Endodermal cell (in vitro differentiated cells): Measurements from ENCODE around the gene LEFTY1. TPM values are rescaled to one million over a fixed set of nuclear protein-coding genes. Genes with fewer than 3 reads are reported as not detected.
"Not testable (repeated sequence)": the region's sequence is repeated elsewhere in the genome, so short reads cannot be mapped to it uniquely, and the experiment has no call there.

Source experiments
- DNase-seq: peaks from one replicate; pipeline ENCODE4 v3.0.0-alpha.2; 2017
- H3K27ac ChIP-seq: 2 replicates; pipeline ENCODE4 v1.5.1; 2013; ENCODE audit warnings: mild to moderate bottlenecking, low read depth, low read length, moderate library complexity
- H3K27me3 ChIP-seq: 2 replicates; pipeline ENCODE4 v1.6.1; 2013; ENCODE audit warnings: mild to moderate bottlenecking, low read length, moderate library complexity; ENCODE audit not compliant: insufficient read depth, control insufficient read depth, poor library complexity, severe bottlenecking
- H3K36me3 ChIP-seq: 2 replicates; pipeline ENCODE4 v1.7.0; 2013; ENCODE audit warnings: mild to moderate bottlenecking, low read length, moderate library complexity; ENCODE audit not compliant: control insufficient read depth, insufficient read depth
- H3K4me1 ChIP-seq: one replicate; pipeline ENCODE4 v1.7.0; 2013; ENCODE audit warnings: low read length; ENCODE audit not compliant: control insufficient read depth, insufficient read depth
- H3K4me3 ChIP-seq: 2 replicates; pipeline ENCODE4 v1.5.1; 2013; ENCODE audit warnings: mild to moderate bottlenecking, low read length, moderate library complexity
- H3K9ac ChIP-seq: 2 replicates; pipeline ENCODE4 v1.6.1; 2013; ENCODE audit warnings: mild to moderate bottlenecking, low read length, moderate library complexity; ENCODE audit not compliant: poor library complexity, severe bottlenecking; ENCODE audit errors: extremely low read depth
- H3K9me3 ChIP-seq: 2 replicates; pipeline ENCODE4 v1.6.1; 2013; ENCODE audit warnings: mild to moderate bottlenecking, low read length, moderate library complexity; ENCODE audit not compliant: control insufficient read depth
- H3K27ac Mint-ChIP-seq: 2 replicates; pipeline ENCODE4 v1.8.0; 2020; ENCODE audit warnings: mixed read lengths
- H3K27me3 Mint-ChIP-seq: 2 replicates; pipeline ENCODE4 v1.8.0; 2021; ENCODE audit warnings: mild to moderate bottlenecking, mixed read lengths; ENCODE audit not compliant: insufficient read depth
- H3K36me3 Mint-ChIP-seq: 2 replicates; pipeline ENCODE4 v1.8.0; 2020; ENCODE audit warnings: low read depth, mixed read lengths
- H3K4me1 Mint-ChIP-seq: 2 replicates; pipeline ENCODE4 v1.8.0; 2020; ENCODE audit warnings: mixed read lengths
- H3K4me3 Mint-ChIP-seq: 2 replicates; pipeline ENCODE4 v1.8.0; 2020; ENCODE audit warnings: mild to moderate bottlenecking, moderate library complexity, mixed read lengths
- H3K9me3 Mint-ChIP-seq: 2 replicates; pipeline ENCODE4 v1.8.0; 2020; ENCODE audit warnings: mild to moderate bottlenecking, mixed read lengths
- WGBS, 2 experiments: methylation state at CpG; one replicate each; pipeline versions ENCODE4 v1.1.5 to v1.1.7; 2013; ENCODE audit warnings: missing lambda C conversion rate in 2 of 2, mixed read lengths in 1 of 2; ENCODE audit not compliant: insufficient coverage in 1 of 2, insufficient read length in 1 of 2; 5-methylcytosine and 5-hydroxymethylcytosine counted together
- total RNA-seq, 2 donors: library from RNA; stranded (reverse); fragmentation: NEBNext Ultra II Directional in 1 of 2; extraction: Animal tissue kit (Norgen Biotek cat#: 25700) in 1 of 2; gene quantifications; 2 replicates in 1 of 2; 3 replicates in 1 of 2; pipeline ENCODE4 v1.2.1, GENCODE V29; 2021
- TF ChIP-seq, protein P1 (sequence below): fragments of 200-600 bp; sonication (generic); conservative IDR thresholded peaks from 2 replicates; pipeline ENCODE4 v1.5.0; 2021; ENCODE audit warnings: antibody characterized with exemption, mild to moderate bottlenecking

The LEFTY1 gene
- total RNA-seq, 2 donors from 2014 or later = 76.0 to 660 TPM

DNA sequence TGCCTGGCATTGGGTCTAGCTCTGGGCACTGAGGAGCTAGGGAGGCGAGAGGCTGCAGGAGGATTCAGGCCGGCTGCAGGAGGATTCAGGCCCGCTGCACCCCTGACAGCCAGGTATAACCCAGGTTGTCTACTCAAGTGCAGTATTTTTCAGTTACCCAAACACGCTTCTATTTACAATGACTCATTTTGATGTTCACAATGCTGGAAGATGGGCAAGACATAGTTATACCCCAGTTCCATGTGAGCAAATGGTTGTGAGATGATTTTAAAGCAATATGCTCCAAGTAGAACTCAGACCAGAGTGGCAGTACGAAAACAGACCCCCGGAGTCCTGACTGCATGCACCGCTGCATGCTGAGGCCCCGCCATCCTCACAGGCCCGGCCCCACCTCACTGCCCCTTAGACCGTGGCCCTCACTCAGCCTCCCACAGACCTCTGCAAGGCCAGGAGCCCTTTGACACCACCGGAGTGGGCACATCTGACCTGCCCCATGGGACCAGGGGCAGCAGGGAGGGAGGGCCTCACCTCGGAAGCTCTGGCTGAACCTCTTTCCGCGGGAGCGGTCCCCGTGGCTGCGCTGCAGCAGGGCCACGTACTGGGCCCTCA, 553 bp downstream of the LEFTY1 start:
- H3K4me3 Mint-ChIP-seq = peak overlapping the region; percentile 87
- Histone ChIP-seq H3K27me3 (no peaks in the 10 kb centered on the region), H3K9ac (peak overlapping the region; percentile 100), H3K4me3 (peak overlapping the region; percentile 100), H3K4me1 (peaks cover 3% of the 10 kb centered on the region), H3K9me3 (no peaks in the 10 kb centered on the region), H3K27ac (peak overlapping the region; percentile 51), H3K36me3 (peaks cover 23% of the 10 kb centered on the region)
- WGBS, 2 experiments = 38 to 72% methylated on average over 7 to 18 of the region's 18 CpGs
- no peak for DNase-seq
- H3K9me3 Mint-ChIP-seq = no peaks in the 10 kb centered on the region
- H3K36me3 Mint-ChIP-seq = peaks cover 18% of the 10 kb centered on the region
- peak overlapping the region; percentile 89 for H3K27ac Mint-ChIP-seq
- peaks cover 48% of the 10 kb centered on the region for H3K4me1 Mint-ChIP-seq
- TF ChIP-seq, protein P1, sequence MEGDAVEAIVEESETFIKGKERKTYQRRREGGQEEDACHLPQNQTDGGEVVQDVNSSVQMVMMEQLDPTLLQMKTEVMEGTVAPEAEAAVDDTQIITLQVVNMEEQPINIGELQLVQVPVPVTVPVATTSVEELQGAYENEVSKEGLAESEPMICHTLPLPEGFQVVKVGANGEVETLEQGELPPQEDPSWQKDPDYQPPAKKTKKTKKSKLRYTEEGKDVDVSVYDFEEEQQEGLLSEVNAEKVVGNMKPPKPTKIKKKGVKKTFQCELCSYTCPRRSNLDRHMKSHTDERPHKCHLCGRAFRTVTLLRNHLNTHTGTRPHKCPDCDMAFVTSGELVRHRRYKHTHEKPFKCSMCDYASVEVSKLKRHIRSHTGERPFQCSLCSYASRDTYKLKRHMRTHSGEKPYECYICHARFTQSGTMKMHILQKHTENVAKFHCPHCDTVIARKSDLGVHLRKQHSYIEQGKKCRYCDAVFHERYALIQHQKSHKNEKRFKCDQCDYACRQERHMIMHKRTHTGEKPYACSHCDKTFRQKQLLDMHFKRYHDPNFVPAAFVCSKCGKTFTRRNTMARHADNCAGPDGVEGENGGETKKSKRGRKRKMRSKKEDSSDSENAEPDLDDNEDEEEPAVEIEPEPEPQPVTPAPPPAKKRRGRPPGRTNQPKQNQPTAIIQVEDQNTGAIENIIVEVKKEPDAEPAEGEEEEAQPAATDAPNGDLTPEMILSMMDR = no peak
- H3K27me3 Mint-ChIP-seq = no peaks in the 10 kb centered on the region

DNA sequence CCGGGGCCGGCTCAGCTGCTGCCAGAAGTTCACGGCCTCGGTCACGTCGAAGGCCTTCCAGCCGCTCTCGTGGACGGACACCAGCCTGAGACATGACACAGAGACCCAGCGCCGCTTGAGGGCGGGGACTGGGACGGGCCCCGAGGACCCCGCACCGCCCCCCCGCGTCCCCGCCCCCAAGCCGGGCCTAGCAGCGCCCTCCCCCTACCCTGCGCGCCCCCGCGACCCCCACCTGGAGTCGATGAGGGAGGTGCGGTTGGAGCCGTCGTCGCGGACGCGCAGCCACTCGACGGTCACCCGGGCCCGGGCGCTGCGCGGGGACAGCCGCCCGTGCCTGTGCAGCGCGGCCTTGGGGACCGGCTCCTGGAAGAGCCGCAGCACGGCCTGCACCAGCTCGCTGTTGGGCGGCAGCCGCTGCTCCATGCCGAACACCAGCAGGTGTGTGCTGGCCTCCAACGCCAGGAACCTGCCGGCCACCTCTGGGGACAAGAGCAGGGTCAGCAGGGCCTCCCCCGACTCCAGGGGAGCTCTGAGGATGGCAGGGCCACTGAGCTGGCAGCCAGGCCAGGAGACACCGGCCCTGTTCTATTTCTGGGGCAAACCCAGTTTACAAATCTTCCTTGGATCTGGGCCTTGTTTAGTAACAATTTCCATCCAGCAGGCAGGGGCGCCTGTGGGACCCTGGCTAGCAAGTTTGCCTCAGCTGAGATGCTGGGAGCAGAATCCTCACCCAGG, 1.2 kb downstream of the LEFTY1 start:
- Mint-ChIP-seq H3K4me1 (peaks cover 48% of the 10 kb centered on the region), H3K4me3 (peak overlapping the region; percentile 87), H3K27ac (peak overlapping the region; percentile 89), H3K36me3 (peaks cover 18% of the 10 kb centered on the region)
- H3K27me3 Mint-ChIP-seq, H3K9me3 Mint-ChIP-seq, H3K4me1 ChIP-seq, H3K9me3 ChIP-seq, H3K27me3 ChIP-seq: not testable (repeated sequence)
- Histone ChIP-seq H3K27ac (peak overlapping the region; percentile 51), H3K4me3 (peak overlapping the region; percentile 100), H3K9ac (peak overlapping the region; percentile 100), H3K36me3 (peaks cover 23% of the 10 kb centered on the region)
- 5 to 80% methylated on average over 1 to 38 of the region's 56 CpGs for WGBS, 2 experiments
- peak; percentile 74 for DNase-seq

DNA sequence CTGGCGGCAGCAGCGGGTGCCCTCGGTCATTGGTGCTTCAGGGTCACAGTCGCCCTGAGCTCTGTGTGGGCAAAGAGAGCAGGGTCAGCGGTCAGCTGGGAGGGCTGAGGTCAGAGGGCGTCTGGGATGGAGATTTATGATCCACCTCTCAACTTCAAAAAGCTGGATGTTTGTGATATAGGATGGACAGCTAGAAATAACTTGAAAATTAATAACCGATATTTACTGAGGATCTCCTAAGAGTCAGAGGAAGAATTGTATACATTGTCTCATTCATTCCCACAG, 2.0 kb downstream of the LEFTY1 start:
- Mint-ChIP-seq H3K36me3 (peaks cover 18% of the 10 kb centered on the region), H3K9me3 (no peaks in the 10 kb centered on the region), H3K27ac (peak overlapping the region; percentile 86), H3K4me1 (peaks cover 48% of the 10 kb centered on the region), H3K4me3 (peak overlapping the region; percentile 87), H3K27me3 (no peaks in the 10 kb centered on the region)
- Histone ChIP-seq H3K27ac (no peak overlapping the region), H3K4me3 (peak overlapping the region; percentile 89), H3K4me1 (peaks cover 3% of the 10 kb centered on the region), H3K36me3 (peaks cover 23% of the 10 kb centered on the region), H3K27me3 (no peaks in the 10 kb centered on the region), H3K9ac (peak overlapping the region; percentile 100), H3K9me3 (no peaks in the 10 kb centered on the region)
- TF ChIP-seq, protein P1 = no peak
- no peak for DNase-seq
- 83 to 93% methylated on average over 3 to 7 of the region's 7 CpGs for WGBS, 2 experiments
